Activated CD8-positive, alpha-beta memory T cell treated with anti-CD3 and anti-CD28 coated beads, Interleukin-2, amount 10 ng/mL, durations not matched to agents 7 days and 5 days (primary cell): ENCODE measurements around the gene EHMT2. TPM values are rescaled to one million over a fixed set of nuclear protein-coding genes. Genes with fewer than 3 reads are reported as not detected.
"Not testable (repeated sequence)": the region's sequence is repeated elsewhere in the genome, so short reads cannot be mapped to it uniquely, and the experiment has no call there.

Experiments used
- ATAC-seq: fragments of 150-1000 bp; cut with Tn5 transposase; one replicate; pipeline ENCODE4 v1.10.0; 2021; ENCODE audit warnings: moderate library complexity
- CTCF ChIA-PET: fragments of 350-600 bp; sonication (Branson Sonifier 250); formaldehyde crosslinking; loops from one replicate; lab custom pipeline; 2021; ENCODE audit warnings: antibody characterized with exemption; lab: Charles Lee
- DNase-seq: peaks from one replicate; pipeline ENCODE4 v3.0.0-alpha.2; 2020
- H3K27ac Mint-ChIP-seq: one replicate; pipeline ENCODE4 v1.8.0; 2021; ENCODE audit warnings: mild to moderate bottlenecking, mixed read lengths
- H3K27me3 Mint-ChIP-seq: one replicate; pipeline ENCODE4 v1.8.0; 2021; ENCODE audit warnings: mixed read lengths
- H3K36me3 Mint-ChIP-seq: one replicate; pipeline ENCODE4 v1.8.0; 2021; ENCODE audit warnings: mild to moderate bottlenecking, mixed read lengths
- H3K4me1 Mint-ChIP-seq: one replicate; pipeline ENCODE4 v1.8.0; 2021; ENCODE audit warnings: mixed read lengths
- H3K4me3 Mint-ChIP-seq: one replicate; pipeline ENCODE4 v1.8.0; 2021; ENCODE audit warnings: mild to moderate bottlenecking, moderate library complexity, mixed read lengths
- H3K9me3 Mint-ChIP-seq: one replicate; pipeline ENCODE4 v1.8.0; 2022; ENCODE audit warnings: low read depth, mixed read lengths
- total RNA-seq, 2 experiments: library from RNA; stranded (reverse); gene quantifications; one replicate each; pipeline ENCODE4 v1.2.3, GENCODE V29; 2021

The EHMT2 gene
- total RNA-seq, 2 experiments from 2014 or later, result 78.7 to 79.0 TPM

DNA sequence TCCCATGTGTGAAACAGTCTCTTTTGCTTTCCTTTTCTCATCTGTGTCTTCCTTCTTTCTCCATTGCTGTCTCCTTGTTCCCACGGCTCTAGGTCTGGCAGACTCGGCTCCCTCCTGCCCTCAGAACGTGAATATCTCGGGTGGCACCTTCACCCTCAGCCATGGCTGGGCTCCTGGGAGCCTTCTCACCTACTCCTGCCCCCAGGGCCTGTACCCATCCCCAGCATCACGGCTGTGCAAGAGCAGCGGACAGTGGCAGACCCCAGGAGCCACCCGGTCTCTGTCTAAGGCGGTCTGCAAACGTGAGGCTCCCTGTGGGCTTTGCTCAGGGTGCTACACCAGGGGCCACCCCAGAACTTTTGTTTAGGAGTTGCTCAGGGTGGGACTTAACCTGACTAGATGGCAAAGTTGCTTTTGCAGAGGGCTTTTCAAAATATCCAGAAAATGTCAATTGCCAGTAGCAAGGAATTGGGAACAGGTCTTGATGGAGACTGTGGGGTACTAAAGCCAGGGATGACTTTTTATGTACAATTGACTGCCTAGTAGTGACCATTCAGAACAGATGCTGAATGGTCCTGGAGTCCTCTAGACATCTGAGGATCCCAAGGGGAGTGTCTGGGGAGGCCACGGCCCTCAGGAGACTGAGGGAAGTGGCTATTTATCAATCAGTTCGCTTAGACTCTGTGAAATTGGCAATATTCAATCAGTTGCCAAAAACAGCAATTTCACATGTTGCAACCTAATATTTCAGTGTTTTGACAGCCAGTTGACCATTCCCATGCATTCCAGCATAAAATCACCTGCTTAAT lies 30.6 kb upstream of the EHMT2 start:
- H3K36me3 Mint-ChIP-seq, result no peaks in the 10 kb centered on the region
- no peaks in the 10 kb centered on the region for H3K4me1 Mint-ChIP-seq
- no peaks in the 10 kb centered on the region for H3K9me3 Mint-ChIP-seq
- CTCF ChIA-PET, result no interaction called here
- no peak overlapping the region for H3K4me3 Mint-ChIP-seq
- DNase-seq (no peak), ATAC-seq (no peak)
- H3K27ac Mint-ChIP-seq, result no peak overlapping the region
- peaks cover 5% of the 10 kb centered on the region for H3K27me3 Mint-ChIP-seq

DNA sequence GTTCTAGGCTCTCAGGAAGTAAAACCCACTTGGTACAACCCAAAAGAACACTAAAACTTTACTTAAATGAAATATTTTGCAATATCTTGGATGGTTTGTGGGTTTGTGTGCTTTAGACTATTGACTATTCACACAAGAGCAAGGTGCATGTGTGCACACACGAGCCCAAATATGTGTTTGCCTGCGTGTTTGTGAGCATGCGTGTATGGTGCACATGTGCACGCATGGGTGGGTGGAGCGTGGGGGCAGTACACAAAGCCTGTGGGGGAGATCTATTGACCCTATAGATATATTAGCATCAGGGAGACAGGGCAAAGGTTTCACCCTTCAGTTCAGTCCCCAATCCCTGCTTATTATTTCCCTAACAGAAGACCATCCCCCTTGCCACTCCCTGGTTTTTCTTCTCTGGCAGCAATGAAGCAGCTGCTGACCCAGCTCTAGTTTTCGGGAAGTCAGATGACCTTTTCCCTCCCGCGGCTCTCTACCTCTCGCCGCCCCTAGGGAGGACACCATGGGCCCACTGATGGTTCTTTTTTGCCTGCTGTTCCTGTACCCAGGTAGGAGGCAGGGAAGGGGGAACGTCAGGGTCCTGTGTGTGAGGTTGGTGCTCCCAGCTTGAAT lies 29.9 kb upstream of the EHMT2 start, which contains the start of gene C2:
C2 (plus strand) TSS at position 476 of the 621 bp plus-strand sequence; CDS start at position 512, 36 bp downstream.
- Mint-ChIP-seq H3K36me3 (no peaks in the 10 kb centered on the region), H3K4me1 (no peaks in the 10 kb centered on the region), H3K4me3 (no peak within 1 kb of the TSS), H3K27me3 (peaks cover 5% of the 10 kb centered on the region), H3K27ac (no peak within 1 kb of the TSS), H3K9me3 (no peaks in the 10 kb centered on the region)
- CTCF ChIA-PET, result no interaction called here
- DNase-seq (no peak), ATAC-seq (no peak)

- H3K36me3 Mint-ChIP-seq, result no peaks in the 10 kb centered on the region
- H3K4me1 Mint-ChIP-seq, result no peaks in the 10 kb centered on the region
- H3K27me3 Mint-ChIP-seq, result peaks cover 5% of the 10 kb centered on the region
- no peak for ATAC-seq
- no peak overlapping the region for H3K4me3 Mint-ChIP-seq
- DNase-seq, result no peak
- no peaks in the 10 kb centered on the region for H3K9me3 Mint-ChIP-seq
- CTCF ChIA-PET, result interaction anchor here (0.6 to 1.8 kb wide), 9 partner anchors 14 to 270 kb away, joined by 3 to 4 read pairs (median 3); no protein-coding TSS in a partner anchor
- H3K27ac Mint-ChIP-seq, result no peak overlapping the region
These were observed 25.4 kb upstream of the EHMT2 start for GRCh38 chr6:31922942-31923341.

DNA sequence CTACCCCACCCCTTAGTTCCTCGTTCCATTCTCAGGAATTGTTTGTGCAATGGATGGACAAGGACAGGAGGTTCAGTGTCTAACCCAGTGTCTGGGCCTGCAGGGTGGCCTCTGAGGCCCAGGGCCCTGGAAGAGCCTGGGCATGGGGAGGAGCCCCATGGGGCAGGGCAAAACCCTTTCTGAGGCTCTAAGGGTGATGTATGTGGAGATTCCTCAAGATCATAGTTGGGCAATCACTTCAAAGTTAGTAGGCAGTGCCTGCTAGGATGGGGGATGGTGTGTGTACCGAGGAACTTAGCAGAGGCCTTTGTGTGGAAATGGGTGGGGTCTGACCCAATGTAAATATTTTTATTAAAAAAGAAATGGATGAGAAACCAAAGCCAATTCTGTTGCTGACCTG lies 23.3 kb upstream of the EHMT2 start:
- no peaks in the 10 kb centered on the region for H3K27me3 Mint-ChIP-seq
- no peak for ATAC-seq
- no peak overlapping the region for H3K4me3 Mint-ChIP-seq
- CTCF ChIA-PET, result interaction anchor here (0.9 kb wide), 1 partner anchor 130 kb away, joined by 3 read pairs; no protein-coding TSS in a partner anchor
- no peak for DNase-seq
- no peaks in the 10 kb centered on the region for H3K4me1 Mint-ChIP-seq
- no peak overlapping the region for H3K27ac Mint-ChIP-seq
- no peaks in the 10 kb centered on the region for H3K36me3 Mint-ChIP-seq
- H3K9me3 Mint-ChIP-seq, result no peaks in the 10 kb centered on the region

GRCh38 chr6:31919624-31920303 lies 22.3 kb upstream of the EHMT2 start:
- CTCF ChIA-PET, result interaction anchor here (1.6 kb wide), 1 partner anchor 32 kb away, joined by 6 read pairs; no protein-coding TSS in a partner anchor
- Mint-ChIP-seq H3K4me1 (no peaks in the 10 kb centered on the region), H3K27me3 (no peaks in the 10 kb centered on the region), H3K27ac (no peak overlapping the region), H3K36me3 (no peaks in the 10 kb centered on the region), H3K4me3 (no peak overlapping the region), H3K9me3 (no peaks in the 10 kb centered on the region)
- no peak for ATAC-seq
- no peak for DNase-seq

DNA sequence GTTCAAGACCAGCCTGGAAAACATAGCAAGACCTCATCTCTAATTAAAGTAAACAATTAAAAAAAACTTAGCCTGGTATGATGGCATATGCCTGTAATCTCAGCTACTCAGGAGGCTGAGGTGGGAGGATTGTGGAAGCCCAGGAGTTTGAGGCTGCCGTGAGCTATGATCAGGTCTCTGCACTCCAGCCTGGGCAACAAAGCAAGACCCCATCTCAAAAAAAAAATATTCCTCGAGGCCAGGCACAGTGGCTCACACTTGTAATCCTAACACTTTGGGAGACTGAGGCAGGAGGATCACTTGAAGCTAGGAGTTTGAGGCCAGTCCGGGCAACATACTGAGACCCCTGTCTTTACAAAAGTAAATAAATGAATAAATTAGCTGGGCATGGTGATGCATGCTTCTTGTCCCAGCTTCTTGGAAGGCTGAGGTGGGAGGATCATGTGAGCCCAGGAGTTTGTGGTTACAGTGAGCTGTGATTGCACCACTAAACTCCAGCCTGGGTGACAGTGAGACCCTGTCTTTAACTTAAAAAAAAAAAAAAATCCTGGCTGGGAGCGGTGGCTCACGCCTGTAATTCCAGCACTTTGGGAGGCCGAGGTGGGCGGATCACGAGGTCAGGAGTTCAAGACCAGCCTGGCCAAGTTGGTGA lies 20.7 kb upstream of the EHMT2 start:
- no peak for ATAC-seq
- H3K4me3 Mint-ChIP-seq, result no peak overlapping the region
- CTCF ChIA-PET, result interaction anchor here (0.7 to 1.7 kb wide), 5 partner anchors 8 to 34 kb away, joined by 3 to 6 read pairs (median 3); partner anchors contain the start of gene EHMT2
- H3K4me1 Mint-ChIP-seq, result no peaks in the 10 kb centered on the region
- H3K27me3 Mint-ChIP-seq, result no peaks in the 10 kb centered on the region
- H3K36me3 Mint-ChIP-seq, result no peaks in the 10 kb centered on the region
- no peaks in the 10 kb centered on the region for H3K9me3 Mint-ChIP-seq
- no peak overlapping the region for H3K27ac Mint-ChIP-seq
- DNase-seq, result no peak

DNA sequence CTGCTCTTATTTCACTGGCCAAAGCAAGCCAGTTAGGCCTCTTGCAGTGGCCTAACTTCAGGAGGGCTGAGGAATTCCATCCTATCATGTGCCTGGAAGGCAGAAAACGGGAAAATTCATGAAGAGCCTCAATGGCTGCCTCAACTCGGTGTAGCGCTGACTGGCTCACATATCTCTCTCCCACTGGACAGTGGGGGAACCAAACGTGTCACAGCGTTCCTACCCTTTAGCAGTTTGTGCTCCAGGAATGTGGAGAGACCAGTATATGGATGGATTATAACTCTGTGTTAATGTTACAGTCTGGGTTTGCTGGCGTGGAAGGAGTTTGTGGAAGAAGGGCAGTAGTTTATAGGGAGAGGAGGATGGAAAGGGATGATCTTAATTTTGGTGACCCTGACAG lies 18.3 kb upstream of the EHMT2 start:
- Mint-ChIP-seq H3K27ac (no peak overlapping the region), H3K4me1 (peaks cover 9% of the 10 kb centered on the region), H3K4me3 (no peak overlapping the region), H3K9me3 (no peaks in the 10 kb centered on the region), H3K36me3 (no peaks in the 10 kb centered on the region), H3K27me3 (no peaks in the 10 kb centered on the region)
- ATAC-seq (no peak), DNase-seq (no peak)
- CTCF ChIA-PET, result no interaction called here

- Mint-ChIP-seq H3K27me3 (no peaks in the 10 kb centered on the region), H3K4me3 (no peak overlapping the region), H3K27ac (no peak overlapping the region), H3K36me3 (no peaks in the 10 kb centered on the region), H3K4me1 (peaks cover 10% of the 10 kb centered on the region), H3K9me3 (no peaks in the 10 kb centered on the region)
- CTCF ChIA-PET, result no interaction called here
- DNase-seq (no peak), ATAC-seq (no peak)
These were observed 17.9 kb upstream of the EHMT2 start for GRCh38 chr6:31915351-31915750.

- Mint-ChIP-seq H3K27me3 (no peaks in the 10 kb centered on the region), H3K36me3 (no peaks in the 10 kb centered on the region), H3K27ac (no peak overlapping the region), H3K4me1 (peaks cover 25% of the 10 kb centered on the region), H3K9me3 (no peaks in the 10 kb centered on the region), H3K4me3 (no peak overlapping the region)
- ATAC-seq (no peak), DNase-seq (no peak)
- CTCF ChIA-PET, result no interaction called here
These were observed 14.5 kb upstream of the EHMT2 start for GRCh38 chr6:31911826-31912585.

DNA sequence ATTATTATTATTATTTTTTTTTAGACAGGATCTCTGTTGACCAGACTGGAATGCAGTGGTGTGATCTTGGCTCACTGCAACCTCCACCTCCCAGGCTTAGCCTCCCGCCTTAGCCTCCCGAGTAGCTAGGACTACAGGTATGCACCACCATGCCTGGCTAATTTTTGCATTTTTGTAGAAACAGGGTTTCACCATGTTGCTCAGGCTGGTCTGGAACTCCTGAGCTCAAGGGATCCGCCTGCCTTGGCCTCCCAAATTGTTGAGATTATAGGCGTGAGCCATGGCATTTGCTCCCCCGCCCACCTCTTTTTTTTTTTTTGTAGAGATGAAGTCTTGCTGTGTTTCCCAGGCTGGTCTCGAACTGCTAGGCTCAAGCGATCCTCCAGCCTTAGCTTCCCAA lies 11.8 kb upstream of the EHMT2 start:
- DNase-seq, result not testable (repeated sequence)

GRCh38 chr6:31908791-31909190 lies 11.3 kb upstream of the EHMT2 start:
- DNase-seq (no peak), ATAC-seq (peak; percentile 56)
- Mint-ChIP-seq H3K9me3 (no peaks in the 10 kb centered on the region), H3K4me1 (peaks cover 25% of the 10 kb centered on the region), H3K4me3 (no peak overlapping the region), H3K27me3 (peaks cover 12% of the 10 kb centered on the region), H3K27ac (peak overlapping the region; percentile 42), H3K36me3 (no peaks in the 10 kb centered on the region)
- CTCF ChIA-PET, result interaction anchor here (0.6 to 2.4 kb wide), 5 partner anchors 10 to 239 kb away, joined by 3 to 8 read pairs (median 3); no protein-coding TSS in a partner anchor

More for the DNA sequence above, 11.8 kb upstream of the EHMT2 start:
- not testable (repeated sequence) for H3K27ac Mint-ChIP-seq, H3K36me3 Mint-ChIP-seq, H3K4me3 Mint-ChIP-seq, H3K27me3 Mint-ChIP-seq, H3K9me3 Mint-ChIP-seq, ATAC-seq
- H3K4me1 Mint-ChIP-seq, result peaks cover 25% of the 10 kb centered on the region
- CTCF ChIA-PET, result interaction anchor here (0.6 to 1.2 kb wide), 3 partner anchors 11 to 43 kb away, joined by 3 read pairs; no protein-coding TSS in a partner anchor

GRCh38 chr6:31908255-31908654 lies 10.8 kb upstream of the EHMT2 start:
- not testable (repeated sequence) for H3K36me3 Mint-ChIP-seq, H3K4me3 Mint-ChIP-seq, DNase-seq, ATAC-seq, H3K9me3 Mint-ChIP-seq
- Mint-ChIP-seq H3K27ac (peak overlapping the region; percentile 42), H3K27me3 (peaks cover 15% of the 10 kb centered on the region), H3K4me1 (peaks cover 25% of the 10 kb centered on the region)
- CTCF ChIA-PET, result interaction anchor here (0.6 to 2.4 kb wide), 3 partner anchors 19 to 240 kb away, joined by 3 to 9 read pairs (median 8); no protein-coding TSS in a partner anchor
